ENCODE results near the gene CELA3B. TPM values are rescaled to one million over a fixed set of nuclear protein-coding genes. Genes with fewer than 3 reads are reported as not detected.

CELA3B gene
- total and polyA plus RNA-seq, 2 experiments from 2014 or later: 0.33 TPM; not detected in 1

DNA sequence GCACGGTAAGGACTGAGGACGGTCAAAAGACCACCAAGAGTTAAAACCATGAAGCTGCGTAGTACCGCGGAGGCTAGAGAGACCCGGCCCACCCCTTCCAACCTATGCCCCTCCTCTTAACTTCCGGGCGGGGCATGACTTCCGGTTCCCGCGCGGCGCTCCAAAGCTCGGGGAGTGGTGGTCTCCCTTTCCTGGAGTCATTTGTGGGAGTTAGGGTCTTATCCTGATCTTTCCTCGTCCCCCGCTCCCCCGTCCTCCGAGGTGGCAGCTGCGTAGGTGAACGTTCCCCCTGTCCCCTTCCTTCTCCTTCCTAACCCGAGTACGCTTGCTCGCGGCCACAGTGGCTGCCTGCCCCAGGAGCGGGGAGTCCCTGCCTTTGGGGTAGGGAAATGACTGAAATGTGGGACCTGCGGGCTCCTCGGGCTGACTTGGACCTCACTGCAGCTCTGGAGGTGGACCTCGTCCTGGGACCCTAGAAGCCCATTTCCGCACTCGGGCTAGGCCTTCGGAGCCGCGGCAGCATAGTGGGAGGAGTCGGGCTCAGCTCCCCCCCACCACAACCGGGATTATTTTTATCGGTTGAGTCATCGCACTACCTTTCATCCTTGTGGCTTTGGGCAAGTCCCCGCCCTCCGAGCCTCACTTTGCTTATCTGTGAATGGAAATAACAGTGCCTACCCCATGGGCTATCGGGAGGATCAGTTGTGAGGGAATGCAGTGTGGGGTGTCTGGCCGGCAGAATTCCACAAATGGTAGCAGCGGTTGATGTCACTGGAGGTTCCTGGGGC is 48.7 kb downstream of the CELA3B start:
- H2AFZ ChIP-seq: peak overlapping the region; percentile 89
- H3K79me2 ChIP-seq: peaks cover 5% of the 10 kb centered on the region
- DNase-seq (ENCODE audit: low spot score): peak; percentile 95
- TF ChIP-seq EZH2 (IDR thresholded peaks at IDR 0.05; ENCODE audit: borderline replicate concordance): no peak
- TF ChIP-seq, protein P1, sequence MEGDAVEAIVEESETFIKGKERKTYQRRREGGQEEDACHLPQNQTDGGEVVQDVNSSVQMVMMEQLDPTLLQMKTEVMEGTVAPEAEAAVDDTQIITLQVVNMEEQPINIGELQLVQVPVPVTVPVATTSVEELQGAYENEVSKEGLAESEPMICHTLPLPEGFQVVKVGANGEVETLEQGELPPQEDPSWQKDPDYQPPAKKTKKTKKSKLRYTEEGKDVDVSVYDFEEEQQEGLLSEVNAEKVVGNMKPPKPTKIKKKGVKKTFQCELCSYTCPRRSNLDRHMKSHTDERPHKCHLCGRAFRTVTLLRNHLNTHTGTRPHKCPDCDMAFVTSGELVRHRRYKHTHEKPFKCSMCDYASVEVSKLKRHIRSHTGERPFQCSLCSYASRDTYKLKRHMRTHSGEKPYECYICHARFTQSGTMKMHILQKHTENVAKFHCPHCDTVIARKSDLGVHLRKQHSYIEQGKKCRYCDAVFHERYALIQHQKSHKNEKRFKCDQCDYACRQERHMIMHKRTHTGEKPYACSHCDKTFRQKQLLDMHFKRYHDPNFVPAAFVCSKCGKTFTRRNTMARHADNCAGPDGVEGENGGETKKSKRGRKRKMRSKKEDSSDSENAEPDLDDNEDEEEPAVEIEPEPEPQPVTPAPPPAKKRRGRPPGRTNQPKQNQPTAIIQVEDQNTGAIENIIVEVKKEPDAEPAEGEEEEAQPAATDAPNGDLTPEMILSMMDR (IDR thresholded peaks at IDR 0.05; ENCODE audit: poor library complexity): no peak
- H3K4me2 ChIP-seq: peak overlapping the region; percentile 75
- WGBS (ENCODE audit: low lambda C conversion rate, missing lambda C conversion rate): 1% methylated on average over 33 of the region's 42 CpGs
- peak overlapping the region; percentile 71 for H3K4me3 ChIP-seq
- H3K4me1 ChIP-seq (ENCODE audit: insufficient read depth): peaks cover 11% of the 10 kb centered on the region
- H3K27ac ChIP-seq: peak overlapping the region; percentile 99
- no peaks in the 10 kb centered on the region for H3K9me3 ChIP-seq (ENCODE audit: low read depth)
- no peaks in the 10 kb centered on the region for H3K36me3 ChIP-seq (replicated peaks; ENCODE audit: insufficient read depth, low read depth)
- H3K9me2 ChIP-seq (replicated peaks; ENCODE audit: insufficient read depth): no peaks in the 10 kb centered on the region
- H3K27me3 ChIP-seq: no peaks in the 10 kb centered on the region
- no peaks in the 10 kb centered on the region for H4K20me1 ChIP-seq (ENCODE audit: insufficient read depth, poor library complexity, severe bottlenecking)

DNA sequence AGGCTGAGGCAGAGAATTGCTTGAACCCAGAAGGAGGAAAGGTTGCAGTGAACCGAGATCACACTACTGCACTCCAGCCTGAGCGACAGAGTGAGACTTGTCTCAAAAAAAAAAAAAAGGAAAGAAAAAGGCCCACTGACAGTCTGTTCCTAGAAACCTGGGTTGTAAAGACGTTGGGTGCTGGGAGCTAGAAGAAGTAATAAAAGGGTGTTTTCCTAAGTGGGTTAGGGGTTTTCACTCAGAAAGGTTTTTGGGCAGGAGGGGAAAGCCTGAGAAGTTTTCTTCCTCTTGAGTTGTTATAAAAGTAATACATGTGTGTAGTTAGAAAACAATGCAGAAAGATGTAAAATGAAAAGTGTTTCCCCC is 50.1 kb downstream of the CELA3B start:
- H3K4me1 ChIP-seq (ENCODE audit: insufficient read depth): peaks cover 18% of the 10 kb centered on the region
- TF ChIP-seq EZH2phosphoT487 (IDR thresholded peaks at IDR 0.05; ENCODE audit: low read depth, severe bottlenecking, unreplicated experiment): no peak

DNA sequence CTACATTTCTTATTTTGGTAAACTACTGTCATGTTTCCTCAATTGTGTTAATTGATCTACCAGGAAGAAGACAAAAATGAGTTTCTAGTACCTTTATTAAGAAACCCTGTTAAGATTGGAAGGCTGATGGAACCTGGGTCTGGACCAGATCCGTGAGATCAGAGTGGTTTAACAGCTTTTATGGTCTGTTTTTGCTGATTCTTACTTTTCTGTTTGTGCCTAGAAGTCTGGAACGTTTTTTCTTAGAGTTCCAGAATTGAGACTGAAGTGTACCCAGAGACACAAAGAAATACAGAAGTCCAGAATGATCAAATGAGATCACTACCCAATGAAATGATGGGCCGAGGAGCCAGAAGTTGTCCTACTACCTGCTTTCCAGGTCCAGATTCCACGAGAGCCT is 53.2 kb downstream of the CELA3B start:
- Histone ChIP-seq H3K79me2 (peaks cover 5% of the 10 kb centered on the region), H2AFZ (no peak overlapping the region)
- WGBS (ENCODE audit: low lambda C conversion rate, missing lambda C conversion rate): 72% methylated on average over 4 of the region's 4 CpGs

More for the DNA sequence above, 50.1 kb downstream of the CELA3B start:
- H3K9me3 ChIP-seq (ENCODE audit: low read depth): no peaks in the 10 kb centered on the region
- H3K27ac ChIP-seq: no peak overlapping the region
- H2AFZ ChIP-seq: no peak overlapping the region
- WGBS (ENCODE audit: low lambda C conversion rate, missing lambda C conversion rate): 86% methylated on average over 3 of the region's 3 CpGs
- H3K4me2 ChIP-seq: no peak overlapping the region
- no peaks in the 10 kb centered on the region for H4K20me1 ChIP-seq (ENCODE audit: insufficient read depth, poor library complexity, severe bottlenecking)
- no peaks in the 10 kb centered on the region for H3K36me3 ChIP-seq (replicated peaks; ENCODE audit: insufficient read depth, low read depth)
- H3K27me3 ChIP-seq: no peaks in the 10 kb centered on the region
- DNase-seq (ENCODE audit: low spot score): no peak
- peaks cover 5% of the 10 kb centered on the region for H3K79me2 ChIP-seq
- no peaks in the 10 kb centered on the region for H3K9me2 ChIP-seq (replicated peaks; ENCODE audit: insufficient read depth)
- H3K4me3 ChIP-seq: no peak overlapping the region

DNA sequence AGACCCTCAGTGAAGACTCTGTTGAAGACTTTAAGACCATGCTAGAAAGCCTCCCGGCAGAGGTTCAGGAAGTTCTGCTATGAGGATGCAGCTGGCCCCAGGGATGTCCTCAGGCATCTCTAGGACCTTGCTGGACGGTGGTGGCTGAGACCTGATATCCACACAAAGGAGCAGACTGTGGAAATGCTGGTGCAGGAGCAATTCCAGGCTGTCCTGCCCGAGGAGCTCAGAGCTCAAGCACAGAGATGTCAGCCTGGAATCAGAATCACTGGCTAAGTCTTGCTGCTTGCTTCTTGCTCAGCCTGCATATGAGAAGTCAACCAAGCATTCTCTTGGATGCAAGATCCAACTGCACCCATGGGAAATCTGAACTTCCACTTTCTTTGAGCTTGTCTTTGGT is 53.7 kb downstream of the CELA3B start:
- H3K79me2 ChIP-seq: peaks cover 5% of the 10 kb centered on the region
- peaks cover 12% of the 10 kb centered on the region for H3K4me1 ChIP-seq (ENCODE audit: insufficient read depth)
- H3K4me3 ChIP-seq: no peak overlapping the region
- TF ChIP-seq EZH2phosphoT487 (IDR thresholded peaks at IDR 0.05; ENCODE audit: low read depth, severe bottlenecking, unreplicated experiment): no peak
- TF ChIP-seq, protein P1 (IDR thresholded peaks at IDR 0.05; ENCODE audit: poor library complexity): no peak
- TF ChIP-seq EZH2 (IDR thresholded peaks at IDR 0.05; ENCODE audit: borderline replicate concordance): no peak
- H4K20me1 ChIP-seq (ENCODE audit: insufficient read depth, poor library complexity, severe bottlenecking): no peaks in the 10 kb centered on the region
- no peaks in the 10 kb centered on the region for H3K9me2 ChIP-seq (replicated peaks; ENCODE audit: insufficient read depth)
- no peak for DNase-seq (ENCODE audit: low spot score)
- H3K9me3 ChIP-seq (ENCODE audit: low read depth): no peaks in the 10 kb centered on the region
- H2AFZ ChIP-seq: no peak overlapping the region
- H3K27ac ChIP-seq: no peak overlapping the region
- no peak overlapping the region for H3K4me2 ChIP-seq
- no peaks in the 10 kb centered on the region for H3K27me3 ChIP-seq
- H3K36me3 ChIP-seq (replicated peaks; ENCODE audit: insufficient read depth, low read depth): no peaks in the 10 kb centered on the region
- 58% methylated on average over 3 of the region's 3 CpGs for WGBS (ENCODE audit: low lambda C conversion rate, missing lambda C conversion rate)

More for the DNA sequence above, 53.2 kb downstream of the CELA3B start:
- no peaks in the 10 kb centered on the region for H4K20me1 ChIP-seq (ENCODE audit: insufficient read depth, poor library complexity, severe bottlenecking)
- DNase-seq (ENCODE audit: low spot score): no peak
- H3K4me2 ChIP-seq: no peak overlapping the region
- peaks cover 12% of the 10 kb centered on the region for H3K4me1 ChIP-seq (ENCODE audit: insufficient read depth)
- no peaks in the 10 kb centered on the region for H3K36me3 ChIP-seq (replicated peaks; ENCODE audit: insufficient read depth, low read depth)
- H3K9me2 ChIP-seq (replicated peaks; ENCODE audit: insufficient read depth): no peaks in the 10 kb centered on the region
- no peak overlapping the region for H3K27ac ChIP-seq
- no peaks in the 10 kb centered on the region for H3K27me3 ChIP-seq
- H3K4me3 ChIP-seq: no peak overlapping the region
- H3K9me3 ChIP-seq (ENCODE audit: low read depth): no peaks in the 10 kb centered on the region
- TF ChIP-seq, protein P1 (IDR thresholded peaks at IDR 0.05; ENCODE audit: poor library complexity): no peak

Measured in hepatocyte (in vitro differentiated cells).